ENCODE measurements around the gene EDC3. TPM values are rescaled to one million over a fixed set of nuclear protein-coding genes. Genes with fewer than 3 reads are reported as not detected.

The EDC3 gene
- polyA plus RNA-seq, 1 donor from 2014 or later, result 12.9 TPM

DNA sequence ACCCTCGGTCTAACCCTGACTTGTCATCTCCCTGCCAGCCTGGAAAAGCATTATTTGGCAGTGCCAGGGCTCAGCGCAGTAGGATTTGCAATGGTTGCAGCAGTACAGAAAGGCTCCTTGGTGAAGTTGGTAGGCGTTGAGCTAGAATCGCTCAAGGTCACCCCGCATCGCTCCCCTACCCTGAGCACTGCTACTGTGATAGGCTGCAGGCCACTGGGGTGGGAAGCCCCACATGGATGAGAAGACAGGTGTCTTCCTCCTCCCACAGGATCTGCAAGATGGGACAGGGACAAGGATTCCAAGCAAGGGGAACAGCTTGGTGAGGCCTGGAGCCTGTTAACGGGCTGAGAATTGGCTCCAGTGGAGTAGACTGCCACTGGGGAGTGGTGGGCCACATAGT lies 69.5 kb downstream of the EDC3 start:
- no peaks in the 10 kb centered on the region for H4K20me1 ChIP-seq (ENCODE audit: insufficient read depth)

DNA sequence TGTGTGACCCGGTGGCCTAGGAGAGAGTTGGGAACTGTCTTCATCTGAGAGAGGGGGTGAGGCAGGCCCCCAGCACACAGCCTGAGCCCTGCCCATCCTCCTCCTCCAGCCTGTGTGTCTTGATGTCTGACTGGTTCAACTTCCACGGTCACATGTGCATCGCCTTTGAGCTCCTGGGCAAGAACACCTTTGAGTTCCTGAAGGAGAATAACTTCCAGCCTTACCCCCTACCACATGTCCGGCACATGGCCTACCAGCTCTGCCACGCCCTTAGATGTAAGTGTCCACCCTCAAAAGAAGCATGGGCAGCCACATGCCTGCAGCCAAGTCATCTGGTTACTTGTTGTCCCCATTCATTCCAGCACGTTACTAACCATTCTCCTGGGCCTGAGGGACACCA lies 70.1 kb downstream of the EDC3 start:
- no peak overlapping the region for H3K4me2 ChIP-seq (ENCODE audit: low read length)
- no peaks in the 10 kb centered on the region for H3K9me3 ChIP-seq (ENCODE audit: low read length)
- H3K9me2 ChIP-seq (ENCODE audit: insufficient read depth, low read length), result no peaks in the 10 kb centered on the region
- no peak overlapping the region for H2AFZ ChIP-seq (ENCODE audit: low read depth, low read length)
- TF ChIP-seq, protein P1, sequence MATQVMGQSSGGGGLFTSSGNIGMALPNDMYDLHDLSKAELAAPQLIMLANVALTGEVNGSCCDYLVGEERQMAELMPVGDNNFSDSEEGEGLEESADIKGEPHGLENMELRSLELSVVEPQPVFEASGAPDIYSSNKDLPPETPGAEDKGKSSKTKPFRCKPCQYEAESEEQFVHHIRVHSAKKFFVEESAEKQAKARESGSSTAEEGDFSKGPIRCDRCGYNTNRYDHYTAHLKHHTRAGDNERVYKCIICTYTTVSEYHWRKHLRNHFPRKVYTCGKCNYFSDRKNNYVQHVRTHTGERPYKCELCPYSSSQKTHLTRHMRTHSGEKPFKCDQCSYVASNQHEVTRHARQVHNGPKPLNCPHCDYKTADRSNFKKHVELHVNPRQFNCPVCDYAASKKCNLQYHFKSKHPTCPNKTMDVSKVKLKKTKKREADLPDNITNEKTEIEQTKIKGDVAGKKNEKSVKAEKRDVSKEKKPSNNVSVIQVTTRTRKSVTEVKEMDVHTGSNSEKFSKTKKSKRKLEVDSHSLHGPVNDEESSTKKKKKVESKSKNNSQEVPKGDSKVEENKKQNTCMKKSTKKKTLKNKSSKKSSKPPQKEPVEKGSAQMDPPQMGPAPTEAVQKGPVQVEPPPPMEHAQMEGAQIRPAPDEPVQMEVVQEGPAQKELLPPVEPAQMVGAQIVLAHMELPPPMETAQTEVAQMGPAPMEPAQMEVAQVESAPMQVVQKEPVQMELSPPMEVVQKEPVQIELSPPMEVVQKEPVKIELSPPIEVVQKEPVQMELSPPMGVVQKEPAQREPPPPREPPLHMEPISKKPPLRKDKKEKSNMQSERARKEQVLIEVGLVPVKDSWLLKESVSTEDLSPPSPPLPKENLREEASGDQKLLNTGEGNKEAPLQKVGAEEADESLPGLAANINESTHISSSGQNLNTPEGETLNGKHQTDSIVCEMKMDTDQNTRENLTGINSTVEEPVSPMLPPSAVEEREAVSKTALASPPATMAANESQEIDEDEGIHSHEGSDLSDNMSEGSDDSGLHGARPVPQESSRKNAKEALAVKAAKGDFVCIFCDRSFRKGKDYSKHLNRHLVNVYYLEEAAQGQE (IDR thresholded peaks at IDR 0.05; ENCODE audit: borderline replicate concordance), result no peak
- TF ChIP-seq MXI1 (conservative IDR thresholded peaks at IDR 0.05; ENCODE audit: poor library complexity, severe bottlenecking) (no peak), EZH2 (IDR thresholded peaks at IDR 0.05; ENCODE audit: borderline replicate concordance, insufficient read depth, low read length, poor library complexity, severe bottlenecking) (no peak), POLR2AphosphoS5 (IDR thresholded peaks at IDR 0.05) (no peak), RAD21 (conservative IDR thresholded peaks at IDR 0.05) (no peak), EP300 (conservative IDR thresholded peaks at IDR 0.05; ENCODE audit: poor library complexity, severe bottlenecking) (no peak), TAF1 (IDR thresholded peaks at IDR 0.05; ENCODE audit: low read depth) (no peak), SMC3 (conservative IDR thresholded peaks at IDR 0.05; ENCODE audit: poor library complexity) (no peak)
- TF ChIP-seq, protein P2, sequence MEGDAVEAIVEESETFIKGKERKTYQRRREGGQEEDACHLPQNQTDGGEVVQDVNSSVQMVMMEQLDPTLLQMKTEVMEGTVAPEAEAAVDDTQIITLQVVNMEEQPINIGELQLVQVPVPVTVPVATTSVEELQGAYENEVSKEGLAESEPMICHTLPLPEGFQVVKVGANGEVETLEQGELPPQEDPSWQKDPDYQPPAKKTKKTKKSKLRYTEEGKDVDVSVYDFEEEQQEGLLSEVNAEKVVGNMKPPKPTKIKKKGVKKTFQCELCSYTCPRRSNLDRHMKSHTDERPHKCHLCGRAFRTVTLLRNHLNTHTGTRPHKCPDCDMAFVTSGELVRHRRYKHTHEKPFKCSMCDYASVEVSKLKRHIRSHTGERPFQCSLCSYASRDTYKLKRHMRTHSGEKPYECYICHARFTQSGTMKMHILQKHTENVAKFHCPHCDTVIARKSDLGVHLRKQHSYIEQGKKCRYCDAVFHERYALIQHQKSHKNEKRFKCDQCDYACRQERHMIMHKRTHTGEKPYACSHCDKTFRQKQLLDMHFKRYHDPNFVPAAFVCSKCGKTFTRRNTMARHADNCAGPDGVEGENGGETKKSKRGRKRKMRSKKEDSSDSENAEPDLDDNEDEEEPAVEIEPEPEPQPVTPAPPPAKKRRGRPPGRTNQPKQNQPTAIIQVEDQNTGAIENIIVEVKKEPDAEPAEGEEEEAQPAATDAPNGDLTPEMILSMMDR (IDR thresholded peaks at IDR 0.05; ENCODE audit: poor library complexity, severe bottlenecking), result no peak
- H3K79me2 ChIP-seq (replicated peaks; ENCODE audit: insufficient read depth, low read length), result peaks cover 5% of the 10 kb centered on the region
- H3K27me3 ChIP-seq (ENCODE audit: insufficient read depth, low read depth, low read length), result no peaks in the 10 kb centered on the region
- no peak overlapping the region for H3K4me3 ChIP-seq (ENCODE audit: low read length)
- H3K27ac ChIP-seq (ENCODE audit: low read length), result no peak overlapping the region
- H3K9ac ChIP-seq (ENCODE audit: low read length), result no peak overlapping the region
- H3F3A ChIP-seq (ENCODE audit: insufficient read depth, low read length, poor library complexity, severe bottlenecking), result no peaks in the 10 kb centered on the region
- H3K36me3 ChIP-seq (ENCODE audit: insufficient read depth, low read length), result no peaks in the 10 kb centered on the region
- H4K20me1 ChIP-seq (ENCODE audit: insufficient read depth), result peaks cover 4% of the 10 kb centered on the region

More for the DNA sequence above, 69.5 kb downstream of the EDC3 start:
- TF ChIP-seq RAD21 (conservative IDR thresholded peaks at IDR 0.05) (no peak), TAF1 (IDR thresholded peaks at IDR 0.05; ENCODE audit: low read depth) (no peak), POLR2AphosphoS5 (IDR thresholded peaks at IDR 0.05) (no peak)
- H3K27me3 ChIP-seq (ENCODE audit: insufficient read depth, low read depth, low read length), result no peaks in the 10 kb centered on the region
- no peak overlapping the region for H3K4me3 ChIP-seq (ENCODE audit: low read length)
- H3K4me2 ChIP-seq (ENCODE audit: low read length), result no peak overlapping the region
- no peak overlapping the region for H2AFZ ChIP-seq (ENCODE audit: low read depth, low read length)
- no peaks in the 10 kb centered on the region for H3K9me3 ChIP-seq (ENCODE audit: low read length)
- H3K36me3 ChIP-seq (ENCODE audit: insufficient read depth, low read length), result no peaks in the 10 kb centered on the region
- H3K79me2 ChIP-seq (replicated peaks; ENCODE audit: insufficient read depth, low read length), result peaks cover 5% of the 10 kb centered on the region
- no peaks in the 10 kb centered on the region for H3F3A ChIP-seq (ENCODE audit: insufficient read depth, low read length, poor library complexity, severe bottlenecking)
- no peak overlapping the region for H3K9ac ChIP-seq (ENCODE audit: low read length)
- no peaks in the 10 kb centered on the region for H3K9me2 ChIP-seq (ENCODE audit: insufficient read depth, low read length)
- no peak overlapping the region for H3K27ac ChIP-seq (ENCODE audit: low read length)

All from neural cell (in vitro differentiated cells).